RWPE1 (cell line): ENCODE results near the gene CD79B.

ENCODE experiments used
- CTCF ChIA-PET: fragments of 350-600 bp; sonication (Branson Sonifier 250); formaldehyde crosslinking; extraction: SDS; loops from one replicate; lab custom pipeline; 2021; lab: Yijun Ruan, JAX
- POLR2A ChIA-PET: fragments of 400-600 bp; formaldehyde crosslinking; extraction: SDS; loops from one replicate; lab custom pipeline; 2020; ENCODE audit warnings: antibody characterized with exemption; ENCODE audit not compliant: low non-redundant PET; lab: Yijun Ruan, JAX
- DNase-seq: peaks from one replicate; pipeline ENCODE4 v3.0.0; 2012; ENCODE audit warnings: low spot score
- H3K27ac ChIP-seq: fragments of 450-650 bp; 2 replicates; pipeline ENCODE4 v1.5.1; 2017
- TF ChIP-seq, protein P1 (sequence below): fragments of 450-650 bp; conservative IDR thresholded peaks from 2 replicates; pipeline ENCODE4 v1.5.1; 2017; ENCODE audit warnings: low read depth, mild to moderate bottlenecking

The CD79B gene

GRCh38 chr17:63973930-63974593 lies 41.9 kb upstream of the CD79B start:
- ChIA-PET POLR2A (no interaction called here), CTCF (no interaction called here)
- H3K27ac ChIP-seq: peak overlapping the region; percentile 72
- TF ChIP-seq, protein P1, sequence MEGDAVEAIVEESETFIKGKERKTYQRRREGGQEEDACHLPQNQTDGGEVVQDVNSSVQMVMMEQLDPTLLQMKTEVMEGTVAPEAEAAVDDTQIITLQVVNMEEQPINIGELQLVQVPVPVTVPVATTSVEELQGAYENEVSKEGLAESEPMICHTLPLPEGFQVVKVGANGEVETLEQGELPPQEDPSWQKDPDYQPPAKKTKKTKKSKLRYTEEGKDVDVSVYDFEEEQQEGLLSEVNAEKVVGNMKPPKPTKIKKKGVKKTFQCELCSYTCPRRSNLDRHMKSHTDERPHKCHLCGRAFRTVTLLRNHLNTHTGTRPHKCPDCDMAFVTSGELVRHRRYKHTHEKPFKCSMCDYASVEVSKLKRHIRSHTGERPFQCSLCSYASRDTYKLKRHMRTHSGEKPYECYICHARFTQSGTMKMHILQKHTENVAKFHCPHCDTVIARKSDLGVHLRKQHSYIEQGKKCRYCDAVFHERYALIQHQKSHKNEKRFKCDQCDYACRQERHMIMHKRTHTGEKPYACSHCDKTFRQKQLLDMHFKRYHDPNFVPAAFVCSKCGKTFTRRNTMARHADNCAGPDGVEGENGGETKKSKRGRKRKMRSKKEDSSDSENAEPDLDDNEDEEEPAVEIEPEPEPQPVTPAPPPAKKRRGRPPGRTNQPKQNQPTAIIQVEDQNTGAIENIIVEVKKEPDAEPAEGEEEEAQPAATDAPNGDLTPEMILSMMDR: no peak
- peak; percentile 47 for DNase-seq

DNA sequence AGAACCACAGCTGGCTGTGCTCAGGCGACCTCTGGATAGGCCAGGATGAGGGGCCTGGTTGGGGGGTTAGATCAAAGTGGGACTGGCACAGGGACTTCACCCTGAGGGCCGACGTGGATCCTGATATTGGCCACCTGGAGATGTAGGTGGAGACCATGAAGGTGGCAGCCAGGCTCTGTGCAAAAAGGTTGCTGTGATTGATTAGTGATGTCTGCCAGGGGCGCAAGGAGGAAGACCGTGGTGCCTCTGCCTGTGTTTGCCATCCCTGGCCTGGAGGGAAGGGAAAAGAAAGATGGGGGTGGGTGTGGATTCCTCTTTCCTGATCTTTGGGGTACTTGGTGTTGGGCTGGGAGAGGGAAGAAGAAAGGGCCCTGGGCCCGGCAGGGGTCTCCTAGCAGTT lies 41.1 kb upstream of the CD79B start:
- TF ChIP-seq, protein P1: no peak
- no peak for DNase-seq
- no peak overlapping the region for H3K27ac ChIP-seq
- CTCF ChIA-PET: interaction anchor here (0.7 kb wide), 1 partner anchor 69 kb away, joined by 6 read pairs; no protein-coding TSS in a partner anchor
- POLR2A ChIA-PET: no interaction called here

GRCh38 chr17:63972796-63973195 lies 40.7 kb upstream of the CD79B start, which contains the start of gene SCN4A:
SCN4A (minus strand) TSS chr17:63972918; CDS start chr17:63972841, 77 bp downstream.
- ChIA-PET CTCF (interaction anchor here (0.7 kb wide), 1 partner anchor 68 kb away, joined by 6 read pairs; no protein-coding TSS in a partner anchor), POLR2A (no interaction called here)
- TF ChIP-seq, protein P1: no peak
- no peak for DNase-seq
- H3K27ac ChIP-seq: peak within 1 kb of the TSS; percentile 72

- TF ChIP-seq, protein P1: no peak
- no peak overlapping the region for H3K27ac ChIP-seq
- DNase-seq: no peak
- ChIA-PET CTCF (no interaction called here), POLR2A (no interaction called here)
Measured at GRCh38 chr17:63969278-63969677, 37.1 kb upstream of the CD79B start.

- POLR2A ChIA-PET: no interaction called here
- no peak for DNase-seq
- no peak overlapping the region for H3K27ac ChIP-seq
- CTCF ChIA-PET: interaction anchor here (0.5 to 0.7 kb wide), 2 partner anchors 15 to 17 kb away, joined by 4 to 9 read pairs; no protein-coding TSS in a partner anchor
- TF ChIP-seq, protein P1: no peak
Measured at GRCh38 chr17:63967953-63968352, 35.8 kb upstream of the CD79B start.

- ChIA-PET CTCF (no interaction called here), POLR2A (no interaction called here)
- no peak for DNase-seq
- no peak overlapping the region for H3K27ac ChIP-seq
- TF ChIP-seq, protein P1: no peak
Measured at GRCh38 chr17:63966646-63967264, 34.6 kb upstream of the CD79B start.
